T-cell (primary cell): ENCODE data around the gene SVIL. TPM values are rescaled to one million over a fixed set of nuclear protein-coding genes. Genes with fewer than 3 reads are reported as not detected.

Experiments used
- ATAC-seq, 4 experiments: fragments of 200-7000 bp in 3 of 4; fragments of 150-1000 bp in 1 of 4; cut with Tn5 transposase; replicated peaks in 1 of 4; 1 replicate in 3 of 4; 2 replicates in 1 of 4; pipeline ENCODE4 v1.10.0; 2021; ENCODE audit warnings: moderate library complexity in 3 of 4, mild to moderate bottlenecking in 2 of 4, moderate number of reproducible peaks in 1 of 4
- CTCF ChIA-PET, 2 donors: fragments of 300-600 bp; sonication (Branson Sonifier 250); formaldehyde crosslinking; loops; one replicate each; lab custom pipeline; 2022; ENCODE audit warnings: antibody characterized with exemption in 2 of 2; lab: Charles Lee
- POLR2A ChIA-PET, 2 donors: fragments of 300-600 bp; sonication (Branson Sonifier 250); formaldehyde crosslinking; loops; one replicate each; lab custom pipeline; 2022; ENCODE audit warnings: antibody characterized with exemption in 2 of 2; lab: Charles Lee
- DNase-seq, 35 experiments: peaks; one replicate each; pipeline versions ENCODE4 v3.0.0 to v3.0.0-alpha.2; 2013 to 2023
- H3K27ac ChIP-seq: one replicate; pipeline ENCODE4 v1.5.1; 2013; ENCODE audit warnings: low read length
- H3K27me3 ChIP-seq, 2 experiments: replicated peaks in 1 of 2; 1 replicate in 1 of 2; 2 replicates in 1 of 2; pipeline versions ENCODE4 v1.6.1 to v1.7.0; 2013; ENCODE audit warnings: low read length in 1 of 2, mixed read lengths in 1 of 2; ENCODE audit not compliant: control insufficient read depth in 2 of 2, insufficient read depth in 2 of 2; ENCODE audit errors: extremely low read depth in 1 of 2
- H3K36me3 ChIP-seq, 2 donors: 1 replicate in 1 of 2; 2 replicates in 1 of 2; pipeline versions ENCODE4 v1.6.1 to v1.7.0; 2013; ENCODE audit warnings: low read length in 1 of 2; ENCODE audit not compliant: control insufficient read depth in 2 of 2, insufficient read depth in 1 of 2; ENCODE audit errors: extremely low read depth in 1 of 2
- H3K4me1 ChIP-seq, 2 experiments: 1 replicate in 1 of 2; 2 replicates in 1 of 2; pipeline versions ENCODE4 v1.6.1 to v1.7.0; 2013; ENCODE audit warnings: low read length in 2 of 2, mixed read lengths in 1 of 2; ENCODE audit not compliant: insufficient read depth in 2 of 2, control insufficient read depth in 1 of 2; ENCODE audit errors: extremely low read depth in 1 of 2
- H3K4me3 ChIP-seq, 2 donors: 1 replicate in 1 of 2; 2 replicates in 1 of 2; pipeline versions ENCODE4 v1.5.1 to v1.7.0; 2013; ENCODE audit warnings: mild to moderate bottlenecking in 2 of 2, low read length in 1 of 2, moderate library complexity in 1 of 2; ENCODE audit not compliant: control insufficient read depth in 1 of 2; ENCODE audit errors: extremely low read depth in 1 of 2
- H3K9me3 ChIP-seq: 2 replicates; pipeline ENCODE4 v1.7.0; 2013
- H3K27ac Mint-ChIP-seq, 2 donors: one replicate each; pipeline ENCODE4 v1.8.0; 2020 to 2021; ENCODE audit warnings: mild to moderate bottlenecking in 2 of 2, mixed read lengths in 2 of 2
- H3K27me3 Mint-ChIP-seq, 2 donors: one replicate each; pipeline ENCODE4 v1.8.0; 2021 to 2022; ENCODE audit warnings: mixed read lengths in 2 of 2
- H3K36me3 Mint-ChIP-seq: one replicate; pipeline ENCODE4 v1.8.0; 2021; ENCODE audit warnings: mixed read lengths
- H3K4me1 Mint-ChIP-seq, 3 donors: one replicate each; pipeline ENCODE4 v1.8.0; 2020 to 2022; ENCODE audit warnings: mixed read lengths in 3 of 3, mild to moderate bottlenecking in 1 of 3
- H3K4me3 Mint-ChIP-seq, 3 donors: one replicate each; pipeline ENCODE4 v1.8.0; 2020 to 2022; ENCODE audit warnings: mild to moderate bottlenecking in 3 of 3, mixed read lengths in 3 of 3, moderate library complexity in 3 of 3
- H3K9me3 Mint-ChIP-seq, 3 donors: one replicate each; pipeline ENCODE4 v1.8.0; 2020 to 2022; ENCODE audit warnings: mixed read lengths in 3 of 3
- WGBS: methylation state at CpG from one replicate; pipeline ENCODE4 v1.1.5; 2013; ENCODE audit warnings: missing lambda C conversion rate; ENCODE audit not compliant: insufficient coverage; 5-methylcytosine and 5-hydroxymethylcytosine counted together
- total RNA-seq, 35 experiments: library from RNA in 6 of 35; stranded (reverse) in 6 of 35; fragments of 120-200 nt in 1 of 35; gene quantifications; one replicate each; pipeline versions ENCODE4 v1.2.1 to v1.2.4 and lab custom pipeline; 2013 to 2026

The SVIL gene
- total RNA-seq, 5 donors from 2014 or later (not counting 1 experiment from before 2014, with no cell fraction given) = 17.4 to 45.6 (median 19.6) TPM

- ATAC-seq (no peak), DNase-seq (no peak)
- no peak overlapping the region for H3K4me3 Mint-ChIP-seq
- no peaks in the 10 kb centered on the region for H3K9me3 ChIP-seq
- POLR2A ChIA-PET = no interaction called here
- peaks cover 47% of the 10 kb centered on the region for H3K36me3 Mint-ChIP-seq
- no peaks in the 10 kb centered on the region for H3K27me3 Mint-ChIP-seq
- peaks cover 6 to 17% of the 10 kb centered on the region in 2 donors for H3K36me3 ChIP-seq
- no peak overlapping the region for H3K27ac Mint-ChIP-seq
- no peak overlapping the region for H3K27ac ChIP-seq
- H3K4me3 ChIP-seq = no peak overlapping the region
- no peaks in the 10 kb centered on the region for H3K9me3 Mint-ChIP-seq
- H3K4me1 Mint-ChIP-seq = peaks cover 13 to 18% (median 14%) of the 10 kb centered on the region in 3 donors
- WGBS = no CpG with 5 or more reads among the region's 3 CpGs
- no peaks in the 10 kb centered on the region for H3K4me1 ChIP-seq
- no peaks in the 10 kb centered on the region for H3K27me3 ChIP-seq
- CTCF ChIA-PET = no interaction called here
Measured at GRCh38 chr10:29417324-29417723, 217.4 kb downstream of the SVIL start.

DNA sequence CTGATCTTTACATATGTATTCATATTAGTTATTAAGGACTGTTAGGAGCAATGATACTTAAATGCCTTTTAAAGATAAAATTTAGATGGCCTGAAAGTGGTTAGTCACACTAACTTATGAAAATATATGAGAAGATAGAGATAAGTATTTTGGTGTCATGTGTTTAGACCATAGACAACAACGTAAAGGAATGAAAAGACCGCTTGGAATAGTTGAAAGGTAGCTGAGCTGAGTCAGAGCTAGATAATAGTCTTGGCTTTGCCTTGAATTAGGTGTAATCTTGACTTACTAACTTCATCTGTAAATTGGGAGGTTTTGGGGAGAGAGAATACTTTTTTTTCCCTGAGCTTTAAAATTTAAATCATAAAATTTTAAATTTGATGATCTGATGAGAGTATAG lies 218.9 kb downstream of the SVIL start:
- Mint-ChIP-seq H3K27ac (no peak overlapping the region), H3K36me3 (peaks cover 34% of the 10 kb centered on the region), H3K9me3 (no peaks in the 10 kb centered on the region), H3K4me3 (no peak overlapping the region), H3K4me1 (peaks cover 22 to 30% (median 24%) of the 10 kb centered on the region in 3 donors), H3K27me3 (no peaks in the 10 kb centered on the region)
- Histone ChIP-seq H3K4me3 (no peak overlapping the region), H3K36me3 (peaks cover 0 to 7% of the 10 kb centered on the region in 2 donors), H3K9me3 (no peaks in the 10 kb centered on the region), H3K4me1 (peaks cover 0 to 4% of the 10 kb centered on the region in 2 experiments), H3K27ac (no peak overlapping the region), H3K27me3 (no peaks in the 10 kb centered on the region)
- POLR2A ChIA-PET = no interaction called here
- 100% methylated on average over 2 of the region's 2 CpGs for WGBS
- no peak for DNase-seq
- ATAC-seq = no peak
- CTCF ChIA-PET = no interaction called here

- Histone ChIP-seq H3K4me1 (peaks cover 2 to 7% of the 10 kb centered on the region in 2 experiments), H3K36me3 (no peaks in the 10 kb centered on the region), H3K9me3 (no peaks in the 10 kb centered on the region), H3K4me3 (no peak overlapping the region), H3K27ac (no peak overlapping the region), H3K27me3 (no peaks in the 10 kb centered on the region)
- no peak for DNase-seq
- ATAC-seq = no peak
- H3K4me3 Mint-ChIP-seq = no peak overlapping the region
- no peak overlapping the region for H3K27ac Mint-ChIP-seq
- no peaks in the 10 kb centered on the region for H3K27me3 Mint-ChIP-seq
- CTCF ChIA-PET = no interaction called here
- H3K4me1 Mint-ChIP-seq = peaks cover 27 to 35% (median 30%) of the 10 kb centered on the region in 3 donors
- H3K36me3 Mint-ChIP-seq = peaks cover 23% of the 10 kb centered on the region
- POLR2A ChIA-PET = no interaction called here
- H3K9me3 Mint-ChIP-seq = no peaks in the 10 kb centered on the region
- 100% methylated on average over 1 of the region's 1 CpG for WGBS
Measured at GRCh38 chr10:29414501-29414900, 220.3 kb downstream of the SVIL start.

DNA sequence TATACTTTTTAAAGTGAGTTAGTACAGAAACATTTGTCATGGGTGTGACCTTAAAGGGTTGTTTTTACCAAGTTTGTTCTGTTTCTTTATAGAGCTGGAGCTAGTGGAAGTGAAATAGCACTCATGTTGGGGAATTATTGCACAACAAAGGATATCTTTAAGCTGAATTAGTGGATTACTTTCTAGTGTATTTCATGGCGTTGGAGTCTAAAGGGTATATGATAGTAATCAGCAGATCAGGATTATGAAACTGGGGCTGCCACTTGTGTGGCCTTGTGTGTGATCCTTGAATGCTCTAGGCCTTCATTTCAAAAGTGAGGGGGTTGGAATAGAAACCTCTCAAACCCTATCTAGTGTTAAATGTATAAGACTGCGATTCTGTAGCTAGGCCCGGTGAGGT lies 222.3 kb downstream of the SVIL start:
- no peaks in the 10 kb centered on the region for H3K27me3 Mint-ChIP-seq
- no peak overlapping the region for H3K27ac ChIP-seq
- no peak for ATAC-seq
- POLR2A ChIA-PET = no interaction called here
- H3K36me3 ChIP-seq = no peaks in the 10 kb centered on the region
- H3K9me3 Mint-ChIP-seq = no peaks in the 10 kb centered on the region
- WGBS = 60% methylated on average over 1 of the region's 3 CpGs
- H3K4me1 Mint-ChIP-seq = peaks cover 31 to 39% (median 36%) of the 10 kb centered on the region in 3 donors
- H3K36me3 Mint-ChIP-seq = peaks cover 14% of the 10 kb centered on the region
- H3K9me3 ChIP-seq = no peaks in the 10 kb centered on the region
- H3K4me3 ChIP-seq = no peak overlapping the region
- H3K27me3 ChIP-seq = no peaks in the 10 kb centered on the region
- H3K4me1 ChIP-seq = peaks cover 4 to 7% of the 10 kb centered on the region in 2 experiments
- no peak for DNase-seq
- no peak overlapping the region for H3K4me3 Mint-ChIP-seq
- H3K27ac Mint-ChIP-seq = no peak overlapping the region
- CTCF ChIA-PET = interaction anchor here in 1 of 2 donors (0.6 kb wide), 1 partner anchor 1006 kb away, joined by 3 read pairs; no protein-coding TSS in a partner anchor

- H3K27ac ChIP-seq = no peak overlapping the region
- Mint-ChIP-seq H3K9me3 (no peaks in the 10 kb centered on the region), H3K27me3 (no peaks in the 10 kb centered on the region), H3K4me1 (peaks cover 31 to 39% (median 36%) of the 10 kb centered on the region in 3 donors), H3K36me3 (peaks cover 8% of the 10 kb centered on the region), H3K27ac (no peak overlapping the region), H3K4me3 (no peak overlapping the region)
- 94% methylated on average over 6 of the region's 10 CpGs for whole genome bisulfite sequencing
- no peaks in the 10 kb centered on the region for H3K9me3 ChIP-seq
- DNase-seq = no peak
- H3K4me3 ChIP-seq = no peak overlapping the region
- H3K36me3 ChIP-seq = no peaks in the 10 kb centered on the region
- ATAC-seq = no peak
- peaks cover 4 to 7% of the 10 kb centered on the region in 2 experiments for H3K4me1 ChIP-seq
- ChIA-PET CTCF (interaction anchor here in 1 of 2 donors (0.6 to 0.7 kb wide), 2 partner anchors 533 to 1007 kb away, joined by 3 read pairs; no protein-coding TSS in a partner anchor), POLR2A (no interaction called here)
- H3K27me3 ChIP-seq = no peaks in the 10 kb centered on the region
Measured at GRCh38 chr10:29411666-29412315, 223.0 kb downstream of the SVIL start.

GRCh38 chr10:29409241-29410054 lies 225.3 kb downstream of the SVIL start:
- Mint-ChIP-seq H3K4me1 (peaks cover 26 to 36% (median 36%) of the 10 kb centered on the region in 3 donors), H3K4me3 (peak overlapping the region; percentile 98 to 100 (median 99))
- WGBS = 3% methylated on average over 63 of the region's 69 CpGs

More at GRCh38 chr10:29409241-29410054, 225.3 kb downstream of the SVIL start:
- Histone ChIP-seq H3K4me1 (peaks cover 4 to 7% of the 10 kb centered on the region in 2 experiments), H3K9me3 (no peaks in the 10 kb centered on the region), H3K4me3 (peak overlapping the region; percentile 84 to 88), H3K36me3 (no peaks in the 10 kb centered on the region), H3K27ac (peak overlapping the region; percentile 42), H3K27me3 (no peaks in the 10 kb centered on the region)
- Mint-ChIP-seq H3K27ac (peak overlapping the region; percentile 90 to 95), H3K27me3 (no peaks in the 10 kb centered on the region), H3K36me3 (no peaks in the 10 kb centered on the region), H3K9me3 (no peaks in the 10 kb centered on the region)
- CTCF ChIA-PET = interaction anchor here in 1 of 2 donors (0.9 to 1.7 kb wide), 3 partner anchors 10 to 23 kb away, joined by 3 to 7 read pairs (median 3); no protein-coding TSS in a partner anchor
- POLR2A ChIA-PET = no interaction called here
- ATAC-seq = peak; percentile 77 to 84 (median 82)
- peak in 23 of 35 experiments; percentile 3 to 50 (median 13) for DNase-seq
